ENCODE measurements around the gene CSMD2.
"Not testable (repeated sequence)": the region's sequence is repeated elsewhere in the genome, so short reads cannot be mapped to it uniquely, and the experiment has no call there.

CSMD2 gene

DNA sequence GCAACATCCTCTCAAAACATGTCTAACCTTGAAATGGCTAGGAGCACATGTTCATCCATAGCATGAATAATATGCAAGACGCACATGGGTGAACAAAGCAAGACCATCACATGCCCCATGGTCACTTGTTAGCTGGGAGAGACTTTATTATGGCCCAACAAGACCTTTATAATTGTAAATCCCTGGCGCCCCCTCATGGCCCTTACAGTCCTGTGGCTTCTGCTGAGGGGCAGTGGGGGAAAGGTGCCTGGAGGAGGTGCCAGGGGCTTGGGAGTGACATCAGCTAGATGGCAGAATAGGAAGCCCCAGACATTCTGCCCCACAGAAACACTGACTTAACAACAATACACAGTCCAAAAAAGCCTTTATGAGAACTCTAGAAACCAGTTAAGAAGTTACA, 51.7 kb downstream of the CSMD2 start:
- no peak for DNase-seq (ENCODE audit: low read depth, low spot score)

DNA sequence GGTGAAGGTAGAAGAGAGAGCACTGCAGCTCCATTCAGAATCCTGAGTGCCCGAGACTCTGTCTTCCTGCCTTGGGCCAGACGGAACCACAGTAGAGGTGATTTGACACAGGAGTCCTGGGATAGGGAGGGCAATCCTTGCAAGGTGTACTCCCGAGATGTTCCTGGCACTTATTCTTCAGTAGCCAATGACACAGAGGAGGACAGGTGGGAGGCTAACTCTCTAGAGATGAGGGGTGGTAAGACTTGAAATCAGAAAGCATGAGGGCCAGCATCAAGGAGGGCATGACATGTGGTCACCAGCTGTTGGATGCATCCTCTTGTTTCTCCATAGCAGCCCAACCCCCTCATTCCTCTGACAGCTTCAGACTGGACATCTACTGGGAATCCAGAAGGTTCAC, 56.3 kb downstream of the CSMD2 start:
- DNase-seq (ENCODE audit: low read depth, low spot score), result no peak

DNA sequence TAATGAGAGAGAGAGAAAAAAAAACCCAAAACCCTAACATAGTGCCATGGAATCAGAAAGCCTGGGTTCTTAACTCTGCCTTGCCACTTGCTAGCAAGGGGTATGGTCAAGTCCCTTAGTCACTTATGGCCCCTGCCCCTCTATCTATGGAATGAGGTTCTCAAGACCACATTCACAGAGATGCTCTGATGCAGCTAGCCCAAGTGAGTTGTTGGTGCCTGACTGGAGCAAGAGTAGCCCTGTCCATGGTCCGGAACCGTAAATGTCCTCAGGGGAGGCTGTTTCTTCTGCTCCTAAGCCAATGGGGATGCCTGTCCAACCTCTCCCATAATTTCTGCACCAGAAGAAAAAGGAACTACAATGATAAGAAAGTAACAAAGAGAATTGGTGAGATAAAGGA, 56.8 kb downstream of the CSMD2 start:
- no peak for DNase-seq (ENCODE audit: low read depth, low spot score)

DNA sequence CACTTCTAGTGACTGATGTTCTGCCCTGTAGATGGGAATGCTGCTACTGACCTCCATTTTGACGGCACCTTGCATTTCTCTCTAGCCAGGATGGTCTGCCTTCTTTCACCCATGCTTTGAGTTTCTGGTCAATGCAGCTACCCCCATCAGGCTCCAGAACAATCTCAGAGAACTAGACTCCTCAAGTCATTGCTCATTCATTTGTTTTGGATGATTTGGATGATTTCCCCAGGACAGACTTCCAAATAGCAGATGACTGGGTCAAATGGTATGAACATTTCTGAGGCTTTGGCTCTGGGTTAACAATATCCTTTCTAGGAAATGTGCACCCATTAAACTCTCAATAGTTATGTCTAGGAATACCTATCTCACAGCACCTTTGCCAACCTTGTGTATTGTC, 63.9 kb downstream of the CSMD2 start:
- no peak for DNase-seq (ENCODE audit: low read depth, low spot score)

DNA sequence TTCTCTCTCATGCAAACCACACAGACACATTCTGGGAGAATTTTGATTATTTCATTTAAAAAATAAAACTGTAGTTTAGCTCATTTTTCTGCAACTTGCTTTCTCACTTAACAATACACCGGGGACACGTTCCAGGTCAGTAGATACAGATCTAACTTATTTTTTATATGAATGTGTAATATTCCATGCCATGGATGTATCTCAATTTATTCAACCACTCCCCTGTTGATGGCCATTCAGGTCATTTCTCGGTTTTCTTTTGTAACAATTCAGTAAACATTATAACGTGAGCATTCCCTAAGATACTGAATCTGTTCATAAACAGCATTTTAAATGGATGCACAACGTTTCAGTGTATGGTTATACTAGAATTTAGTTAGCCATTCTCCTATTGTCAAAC, 64.7 kb downstream of the CSMD2 start:
- DNase-seq (ENCODE audit: low read depth, low spot score), result no peak

DNA sequence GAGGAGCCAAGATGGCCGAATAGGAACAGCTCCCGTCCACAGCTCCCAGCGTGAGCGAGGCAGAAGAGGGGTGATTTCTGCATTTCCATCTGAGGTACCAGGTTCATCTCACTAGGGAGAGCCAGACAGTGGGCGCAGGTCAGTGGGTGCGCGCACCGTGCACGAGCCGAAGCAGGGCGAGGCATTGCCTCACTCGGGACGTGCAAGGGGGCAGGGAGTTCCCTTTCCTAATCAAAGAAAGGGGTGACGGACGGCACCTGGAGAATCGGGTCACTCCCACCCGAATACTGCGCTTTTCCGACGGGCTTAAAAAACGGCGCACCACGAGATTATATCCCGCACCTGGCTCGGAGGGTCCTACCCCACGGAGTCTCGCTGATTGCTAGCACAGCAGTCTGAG, 72.6 kb downstream of the CSMD2 start:
- not testable (repeated sequence) for DNase-seq (ENCODE audit: low read depth, low spot score)

DNA sequence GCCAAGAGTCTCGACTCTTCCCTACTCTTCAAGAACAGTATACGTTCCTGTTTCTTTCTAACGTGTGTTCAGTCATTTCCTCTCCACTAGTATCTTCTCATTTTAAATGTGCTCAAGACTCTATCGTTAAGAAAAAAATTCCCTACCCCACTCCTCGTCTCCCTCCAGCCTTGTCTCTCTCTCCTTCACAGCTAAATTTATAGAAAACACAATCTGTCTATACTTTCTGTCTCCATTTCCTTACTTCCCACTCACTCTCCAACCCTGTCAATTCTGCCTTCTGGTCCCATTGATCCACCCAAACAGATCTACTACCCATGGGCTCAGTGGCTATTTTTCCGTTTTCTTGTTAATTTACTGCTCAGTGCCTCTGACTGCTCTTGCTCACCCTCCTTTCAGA, 75.3 kb downstream of the CSMD2 start:
- no peak for DNase-seq (ENCODE audit: low read depth, low spot score)

DNA sequence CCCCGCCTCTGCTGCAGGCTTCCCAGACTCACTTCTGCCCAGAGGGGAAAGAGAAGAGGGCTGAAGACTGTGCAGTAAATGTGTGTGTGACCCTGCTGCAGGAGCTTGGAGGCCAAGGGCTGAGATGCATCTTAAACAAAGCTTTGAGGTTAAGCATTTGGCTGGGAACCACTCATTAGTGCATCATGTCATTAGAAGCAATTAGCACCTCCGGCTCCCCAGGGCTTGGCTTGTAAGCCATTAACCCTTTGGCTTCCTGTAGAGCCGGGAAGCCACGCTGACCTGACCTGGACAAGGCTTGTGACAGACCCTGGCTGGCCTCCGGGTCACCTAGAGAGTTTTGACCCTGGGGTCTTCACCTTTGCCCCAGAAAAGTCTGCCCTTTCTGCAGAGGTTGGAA, 77.0 kb downstream of the CSMD2 start:
- DNase-seq (ENCODE audit: low read depth, low spot score), result no peak

DNA sequence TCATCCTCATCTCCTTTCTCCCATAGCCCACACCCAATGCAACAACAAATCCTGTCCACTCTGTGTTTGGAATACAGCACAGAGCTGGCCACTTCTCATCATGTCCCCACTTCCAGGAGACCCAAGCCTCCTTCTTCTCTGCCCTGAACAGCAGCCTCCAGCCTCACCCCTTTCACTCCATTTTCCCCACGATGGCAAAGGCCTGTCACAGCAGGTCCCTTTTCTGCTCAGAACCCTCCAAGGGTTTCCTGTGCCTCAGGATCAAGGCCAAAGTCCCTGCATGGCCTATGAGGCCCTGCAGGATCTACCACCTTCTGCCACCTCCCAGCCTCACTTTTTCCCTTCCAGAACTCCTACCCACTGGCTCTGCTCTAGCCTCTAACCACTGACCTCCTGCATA, 78.5 kb downstream of the CSMD2 start:
- DNase-seq (ENCODE audit: low read depth, low spot score), result no peak

DNA sequence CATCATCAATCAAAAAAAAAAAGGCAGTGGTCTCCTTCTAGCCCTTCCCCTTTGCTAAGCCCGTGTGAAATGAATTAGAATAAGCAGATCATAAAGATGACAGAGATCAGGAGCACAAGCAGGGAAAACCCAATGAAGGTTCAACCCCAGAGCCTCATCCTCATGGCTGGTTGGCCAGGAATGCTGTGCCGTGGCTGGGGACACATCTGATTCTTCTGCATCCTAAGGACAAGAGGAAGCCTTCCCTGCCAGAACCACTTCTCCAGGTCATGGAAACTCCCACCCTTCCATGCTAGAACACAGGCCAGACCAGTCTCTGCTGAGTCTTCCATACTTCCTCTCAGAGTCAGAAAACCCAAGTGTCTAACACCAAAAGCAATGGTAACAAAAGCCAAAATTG, 81.1 kb downstream of the CSMD2 start:
- DNase-seq (ENCODE audit: low read depth, low spot score), result no peak

DNA sequence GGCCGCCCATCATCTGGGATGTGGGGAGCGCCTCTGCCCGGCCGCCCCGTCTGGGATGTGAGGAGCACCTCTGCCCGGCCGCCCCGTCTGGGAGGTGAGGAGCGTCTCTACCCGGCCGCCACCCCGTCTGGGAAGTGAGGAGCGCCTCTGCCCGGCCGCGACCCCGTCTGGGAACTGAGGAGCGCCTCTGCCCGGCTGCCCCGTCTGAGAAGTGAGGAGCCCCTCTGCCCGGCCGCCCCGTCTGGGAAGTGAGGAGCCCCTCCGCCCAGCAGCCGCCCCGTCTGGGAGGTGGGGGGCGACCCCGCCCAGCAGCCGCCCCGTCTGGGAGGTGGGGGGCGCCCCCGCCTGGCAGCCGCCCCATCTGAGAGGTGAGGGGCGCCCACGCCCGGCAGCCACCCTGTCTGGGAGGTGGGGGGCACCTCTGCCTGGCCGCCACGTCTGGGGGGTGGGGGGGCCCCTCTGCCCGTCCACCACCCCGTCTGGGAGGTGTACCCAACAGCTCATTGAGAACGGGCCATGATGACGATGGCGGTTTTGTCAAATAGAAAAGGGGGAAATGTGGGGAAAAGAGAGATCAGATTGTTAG, 82.9 kb downstream of the CSMD2 start:
- not testable (repeated sequence) for DNase-seq (ENCODE audit: low read depth, low spot score)

DNA sequence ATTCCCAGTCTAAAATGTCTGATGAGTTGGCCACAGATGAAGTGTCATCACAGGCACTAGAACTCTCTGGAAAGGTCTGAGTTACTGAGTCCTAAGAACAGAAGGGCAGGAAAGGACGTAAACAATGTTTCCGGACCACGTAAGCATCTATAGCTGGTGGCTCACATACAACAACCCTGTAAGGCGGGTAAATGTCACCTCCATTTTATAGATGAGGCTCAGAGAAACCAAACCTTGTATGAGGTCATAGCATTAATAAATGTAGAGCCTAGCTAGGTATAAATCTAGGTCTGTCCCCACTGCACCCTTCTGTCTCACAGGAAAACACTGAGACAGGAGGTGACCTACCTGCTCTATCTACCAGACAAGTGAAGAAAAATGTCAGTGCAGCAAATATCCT, 86.6 kb downstream of the CSMD2 start:
- no peak for DNase-seq (ENCODE audit: low read depth, low spot score)

DNA sequence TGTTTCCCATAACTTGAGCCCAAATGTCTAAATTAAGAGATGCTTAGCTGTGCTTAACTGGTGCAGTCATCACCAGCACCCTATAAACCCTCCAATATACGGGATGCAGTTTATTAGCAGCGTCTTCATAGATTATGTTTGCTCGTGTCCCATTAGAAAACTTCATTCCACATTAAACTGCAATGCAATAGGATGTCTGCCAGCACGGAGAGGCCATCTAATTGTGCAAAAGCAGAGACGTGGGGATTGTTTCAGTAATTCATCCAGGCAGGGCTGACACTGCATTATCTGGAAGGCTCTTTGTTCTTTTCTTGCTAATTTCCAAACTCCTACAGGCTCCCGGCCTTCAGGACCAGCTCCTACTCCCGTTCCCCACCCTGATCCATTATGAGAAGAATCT, 89.5 kb downstream of the CSMD2 start:
- DNase-seq (ENCODE audit: low read depth, low spot score), result no peak

DNA sequence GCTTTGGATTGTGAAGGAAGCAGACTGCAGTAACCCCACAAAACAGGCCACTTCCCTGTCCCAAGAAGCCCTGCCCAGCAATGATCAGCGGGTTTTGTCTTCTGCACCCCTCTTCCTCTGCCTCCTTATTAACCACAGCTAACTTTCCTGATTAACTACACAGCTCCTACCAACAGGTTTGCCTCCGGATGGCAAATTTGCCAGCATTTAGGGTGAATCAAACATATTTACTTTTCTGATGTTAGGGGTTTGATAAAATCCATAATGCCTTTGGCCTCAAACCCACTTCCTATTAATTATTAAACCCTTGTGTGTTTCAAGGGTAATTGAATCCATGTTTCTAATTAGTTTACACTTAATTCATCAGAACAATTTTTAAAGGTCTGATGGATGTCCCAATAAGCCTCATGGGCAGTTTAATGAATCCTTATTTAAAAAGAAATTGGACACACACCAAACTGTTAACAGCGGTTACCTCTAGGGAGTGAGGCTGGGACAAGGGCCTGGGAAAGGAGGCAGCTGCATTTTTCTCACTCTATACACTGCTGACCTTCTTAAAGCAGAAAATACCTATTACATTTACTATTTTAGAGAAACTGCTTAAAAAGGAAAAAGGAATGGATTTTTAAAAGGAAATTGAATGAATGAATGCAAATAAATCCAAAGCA, 91.9 kb downstream of the CSMD2 start:
- DNase-seq (ENCODE audit: low read depth, low spot score), result no peak

DNA sequence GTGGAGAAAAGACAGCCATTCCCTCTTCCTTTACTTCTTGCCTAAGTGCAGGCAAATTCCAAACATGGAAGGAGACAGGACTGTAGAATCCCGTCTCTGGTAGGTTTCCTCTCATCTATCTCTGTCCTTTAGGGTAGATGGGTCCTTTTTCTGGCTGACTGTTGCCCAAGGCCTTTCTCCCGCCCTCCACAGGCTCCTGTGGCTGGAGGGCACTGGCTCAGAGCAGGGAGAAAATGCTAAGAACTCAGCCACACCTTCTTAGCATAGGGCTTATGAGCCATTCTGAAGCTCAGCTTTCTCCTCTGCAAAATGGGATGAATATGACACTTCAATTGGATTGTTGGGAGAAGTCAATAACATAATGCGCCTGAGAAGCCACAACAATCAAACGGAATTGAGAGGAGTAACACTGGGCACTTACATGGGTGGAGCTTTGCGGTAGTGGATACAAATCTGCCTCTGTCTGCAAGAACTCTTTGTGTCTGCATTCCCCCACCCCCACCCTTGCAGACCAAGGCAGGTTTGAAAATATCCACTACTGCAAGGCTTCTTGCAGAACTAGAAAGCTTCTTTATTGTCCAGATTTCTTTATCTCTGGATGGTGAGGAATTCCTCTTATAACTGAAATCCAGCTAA, 94.7 kb downstream of the CSMD2 start:
- DNase-seq (ENCODE audit: low read depth, low spot score), result no peak

DNA sequence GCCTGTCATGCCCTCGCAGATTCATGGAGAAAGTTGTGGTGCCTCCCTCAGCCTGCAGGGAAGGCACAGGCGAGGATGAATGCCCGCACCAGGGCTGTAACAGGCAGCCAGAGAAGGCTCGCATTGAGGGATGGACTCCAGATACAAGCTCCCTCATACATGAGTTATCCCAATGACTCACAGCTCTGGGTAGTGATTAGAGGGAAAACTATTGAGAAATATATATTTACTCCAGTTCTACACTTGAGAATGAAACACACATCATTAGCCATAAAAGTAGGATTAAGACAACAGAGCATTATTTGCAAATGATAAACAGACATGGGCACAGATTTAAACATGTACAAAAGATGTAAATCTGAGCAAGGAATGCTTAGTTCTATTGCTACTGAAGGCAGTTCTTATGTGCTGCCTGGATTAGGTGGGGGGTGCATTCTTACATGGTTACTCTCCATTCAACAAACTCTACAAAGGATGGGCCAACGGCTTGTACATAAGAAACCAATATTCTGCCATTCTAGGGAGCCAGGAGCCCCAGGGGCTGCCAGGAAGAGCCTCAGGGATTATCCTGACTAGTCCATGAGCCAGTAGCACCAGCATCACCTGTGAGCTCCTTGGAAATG, 97.9 kb downstream of the CSMD2 start:
- DNase-seq (ENCODE audit: low read depth, low spot score), result no peak

DNA sequence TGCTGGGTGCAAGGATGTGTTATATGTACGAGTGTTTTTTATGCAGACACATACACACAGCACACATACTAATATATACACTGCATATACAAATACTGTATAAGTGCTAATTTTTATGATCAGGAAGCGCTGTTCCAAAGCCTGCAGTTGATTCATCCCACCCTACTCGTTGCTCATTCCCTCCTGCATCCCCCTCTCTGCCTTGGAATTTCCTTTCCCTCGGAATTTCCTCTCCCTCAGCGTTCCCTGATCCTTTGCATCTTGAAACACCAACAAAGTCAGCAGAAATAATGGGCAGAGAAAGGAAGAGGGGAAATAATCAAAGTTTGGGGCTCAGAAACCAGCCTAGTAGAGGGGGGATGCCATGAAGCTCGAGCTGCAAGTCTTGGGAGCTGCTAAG, 98.9 kb downstream of the CSMD2 start:
- no peak for DNase-seq (ENCODE audit: low read depth, low spot score)

DNA sequence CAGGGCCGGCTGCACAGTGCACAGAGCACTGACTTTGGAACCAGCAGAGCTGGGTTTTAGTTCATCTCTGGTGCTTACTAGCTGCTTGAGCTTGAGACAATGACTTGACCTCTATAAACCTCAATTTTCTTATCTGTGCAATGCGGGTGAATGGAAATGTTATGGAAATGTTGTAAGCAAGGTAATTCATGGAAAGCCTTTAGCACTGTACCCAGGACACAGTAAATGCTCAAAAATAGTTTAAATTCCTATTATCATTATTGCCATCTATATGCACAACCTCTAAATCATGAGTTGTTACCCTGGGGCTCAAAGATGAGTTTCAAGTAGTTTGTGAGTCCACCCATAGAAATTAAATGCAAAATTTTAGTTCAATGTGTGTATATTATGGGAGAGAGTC, 99.5 kb downstream of the CSMD2 start:
- no peak for DNase-seq (ENCODE audit: low read depth, low spot score)

DNA sequence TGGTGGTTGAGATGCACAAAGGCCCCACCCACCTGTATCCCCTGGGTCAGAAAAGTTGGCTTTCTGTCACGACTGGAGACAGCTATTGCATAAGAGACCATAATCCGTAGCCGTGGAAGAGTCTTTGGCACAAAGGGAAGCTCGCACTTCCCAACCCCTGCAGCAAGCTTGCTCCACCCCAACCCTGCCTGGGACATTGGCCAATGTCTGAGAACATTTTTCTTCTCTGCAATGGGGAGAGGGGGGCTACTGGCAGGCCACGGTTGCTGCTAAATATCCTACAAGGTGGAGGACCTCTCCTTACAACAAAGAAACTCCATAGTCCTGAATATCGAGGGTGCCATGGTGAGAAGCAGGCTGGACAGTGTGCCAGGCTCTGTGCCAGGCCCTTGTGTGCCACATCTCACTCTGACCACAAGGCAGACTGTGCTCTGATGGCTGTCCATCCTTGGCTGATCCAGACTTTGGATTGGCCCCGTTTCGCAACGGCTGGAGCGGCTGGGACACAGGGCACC, 104.1 kb downstream of the CSMD2 start:
- DNase-seq (ENCODE audit: low read depth, low spot score), result no peak

DNA sequence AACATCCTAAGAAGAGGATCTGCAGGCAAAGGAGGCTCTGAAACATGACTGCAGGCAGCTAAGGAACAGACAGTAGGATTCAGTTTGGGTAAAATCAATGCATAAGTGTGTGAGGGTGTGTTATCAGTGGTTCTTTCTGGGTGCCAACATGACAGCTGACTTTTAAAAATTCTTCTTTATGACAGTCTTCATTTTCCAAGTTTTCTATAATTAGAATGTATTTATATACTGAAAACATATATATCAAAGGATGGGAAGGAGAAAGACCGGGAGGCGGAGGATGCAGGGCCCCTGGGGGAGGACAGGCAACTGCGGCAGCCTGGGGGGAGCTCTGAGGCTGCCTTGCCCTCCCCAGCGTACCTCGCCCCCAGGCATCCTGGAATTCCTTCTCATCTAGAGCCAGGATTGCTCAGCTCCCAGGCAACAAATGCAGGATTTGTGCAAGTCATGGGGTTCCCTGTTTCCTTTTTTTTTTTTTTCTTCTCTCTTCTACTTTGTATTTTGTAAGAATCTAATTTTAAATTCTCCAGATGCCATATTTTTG, 104.8 kb downstream of the CSMD2 start:
- no peak for DNase-seq (ENCODE audit: low read depth, low spot score)

DNA sequence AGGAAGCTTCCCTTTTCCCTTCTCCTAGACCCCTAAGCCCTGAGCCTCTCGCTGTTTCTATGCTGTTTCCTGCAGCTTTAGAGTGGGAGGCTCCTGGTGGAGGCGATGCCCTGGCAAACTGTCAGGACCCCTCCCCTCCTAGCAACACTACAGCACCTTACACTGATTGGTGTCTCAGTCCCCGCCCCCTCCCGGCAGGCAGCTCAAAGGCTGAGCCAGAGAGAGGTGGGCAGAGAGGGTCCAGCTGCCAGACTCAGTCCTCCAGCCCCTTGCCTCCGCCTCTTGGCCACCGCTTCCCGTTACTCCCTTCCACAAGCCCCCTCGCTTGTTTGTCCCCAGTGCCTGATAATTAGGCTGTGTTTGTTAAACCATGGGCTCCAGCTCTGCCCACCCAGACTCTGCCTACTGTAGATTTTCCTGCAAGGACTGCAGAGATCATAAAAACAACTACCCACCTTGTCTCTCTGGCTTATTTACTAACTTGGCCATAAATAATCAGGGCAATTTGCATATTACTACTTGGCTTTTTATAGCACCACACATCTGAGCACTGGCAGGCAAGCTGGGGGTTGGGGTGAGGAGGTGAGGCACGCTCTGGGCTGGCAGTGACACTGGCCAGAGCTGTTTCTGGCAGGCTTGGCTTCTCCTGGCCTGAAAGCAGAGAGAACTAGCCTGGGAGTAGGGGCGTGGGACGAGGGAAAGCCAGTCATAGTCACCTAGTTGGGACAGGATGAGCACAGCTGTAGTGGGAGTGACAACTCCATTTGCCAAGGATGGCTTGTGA, 107.5 kb downstream of the CSMD2 start:
- DNase-seq (ENCODE audit: low read depth, low spot score), result no peak

DNA sequence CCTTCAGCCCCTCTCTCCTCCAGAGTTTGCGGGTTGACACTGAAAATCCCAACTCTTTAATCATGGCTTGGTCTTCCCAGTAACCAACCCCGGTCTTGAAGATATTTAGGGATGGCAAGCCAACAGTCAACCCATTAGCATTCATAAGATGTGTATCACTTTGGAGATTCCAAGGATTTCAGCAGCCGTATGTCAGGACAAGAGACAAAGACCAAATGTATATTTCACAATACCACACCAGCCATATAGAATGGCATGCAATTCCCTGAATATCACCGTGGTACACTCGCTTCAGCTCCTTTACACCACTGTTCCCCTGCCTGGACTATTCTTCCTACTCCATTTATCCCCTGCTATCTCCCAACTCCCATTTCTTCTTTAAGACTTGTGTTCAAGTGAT, 109.2 kb downstream of the CSMD2 start:
- DNase-seq (ENCODE audit: low read depth, low spot score), result no peak
